Astrocyte (in vitro differentiated cells and primary cell): ENCODE results near the gene INPPL1.

Experiments used
- EZH2 ChIP-seq: IDR thresholded peaks from 2 replicates; pipeline ENCODE4 v1.6.1; 2012; ENCODE audit warnings: mild to moderate bottlenecking, low read length, inconsistent platforms; ENCODE audit not compliant: insufficient read depth
- TF ChIP-seq, protein P1 (sequence below): IDR thresholded peaks from 2 replicates; pipeline ENCODE4 v1.5.1; 2011; ENCODE audit warnings: low read depth, mild to moderate bottlenecking, inconsistent platforms, low read length, moderate library complexity; ENCODE audit not compliant: insufficient read depth

DNA sequence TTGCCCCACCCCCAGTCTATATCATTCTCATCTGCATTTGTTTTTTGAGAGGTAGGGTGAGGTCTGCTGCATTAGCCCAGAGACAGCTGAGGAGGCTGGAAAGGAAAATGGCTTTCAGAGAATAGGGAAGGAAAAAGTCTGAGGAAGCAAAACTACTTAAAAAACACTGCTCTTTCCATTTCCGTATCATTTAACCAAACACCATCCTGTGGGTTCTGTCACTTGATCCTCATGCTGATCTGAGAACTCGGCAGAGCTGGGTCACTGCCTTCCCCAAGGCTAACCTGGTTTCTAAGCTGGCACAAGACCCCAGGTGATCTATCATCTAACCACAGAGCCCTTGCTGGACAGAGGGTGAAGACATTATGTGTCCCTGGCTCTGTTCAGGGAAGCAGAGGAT, 6.7 kb upstream of the INPPL1 start:
- TF ChIP-seq, protein P1, sequence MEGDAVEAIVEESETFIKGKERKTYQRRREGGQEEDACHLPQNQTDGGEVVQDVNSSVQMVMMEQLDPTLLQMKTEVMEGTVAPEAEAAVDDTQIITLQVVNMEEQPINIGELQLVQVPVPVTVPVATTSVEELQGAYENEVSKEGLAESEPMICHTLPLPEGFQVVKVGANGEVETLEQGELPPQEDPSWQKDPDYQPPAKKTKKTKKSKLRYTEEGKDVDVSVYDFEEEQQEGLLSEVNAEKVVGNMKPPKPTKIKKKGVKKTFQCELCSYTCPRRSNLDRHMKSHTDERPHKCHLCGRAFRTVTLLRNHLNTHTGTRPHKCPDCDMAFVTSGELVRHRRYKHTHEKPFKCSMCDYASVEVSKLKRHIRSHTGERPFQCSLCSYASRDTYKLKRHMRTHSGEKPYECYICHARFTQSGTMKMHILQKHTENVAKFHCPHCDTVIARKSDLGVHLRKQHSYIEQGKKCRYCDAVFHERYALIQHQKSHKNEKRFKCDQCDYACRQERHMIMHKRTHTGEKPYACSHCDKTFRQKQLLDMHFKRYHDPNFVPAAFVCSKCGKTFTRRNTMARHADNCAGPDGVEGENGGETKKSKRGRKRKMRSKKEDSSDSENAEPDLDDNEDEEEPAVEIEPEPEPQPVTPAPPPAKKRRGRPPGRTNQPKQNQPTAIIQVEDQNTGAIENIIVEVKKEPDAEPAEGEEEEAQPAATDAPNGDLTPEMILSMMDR, result no peak
- no peak for TF ChIP-seq EZH2
